Sigmoid colon (tissue), 7 donors: Measurements from ENCODE around the gene RIMS1. TPM values are rescaled to one million over a fixed set of nuclear protein-coding genes. Genes with fewer than 3 reads are reported as not detected.

Experiments used
- DNase-seq: peaks from one replicate; pipeline ENCODE4 v3.0.0-alpha.2; 2019
- H3K27ac ChIP-seq, 4 donors: fragments of 200-600 bp; sonication (generic); one replicate each; pipeline ENCODE4 v1.5.1; 2016 to 2019; ENCODE audit warnings: mild to moderate bottlenecking in 1 of 4
- H3K27me3 ChIP-seq, 3 donors: fragments of 200-600 bp; sonication (generic); one replicate each; pipeline ENCODE4 v1.5.1; 2019; ENCODE audit warnings: mild to moderate bottlenecking in 1 of 3
- H3K36me3 ChIP-seq, 4 donors: fragments of 200-600 bp; sonication (generic); one replicate each; pipeline ENCODE4 v1.5.1; 2016 to 2019
- H3K4me1 ChIP-seq, 4 donors: fragments of 200-600 bp; sonication (generic); one replicate each; pipeline ENCODE4 v1.5.1; 2017 to 2019
- H3K4me3 ChIP-seq, 4 donors: fragments of 200-600 bp; sonication (generic); one replicate each; pipeline ENCODE4 v1.5.1; 2017 to 2019; ENCODE audit warnings: mild to moderate bottlenecking in 2 of 4, moderate library complexity in 1 of 4
- H3K9me3 ChIP-seq, 4 donors: fragments of 200-600 bp in 3 of 4; sonication (generic) in 3 of 4; one replicate each; pipeline versions ENCODE4 v1.5.1 to v1.6.1; 2013 to 2019
- EP300 ChIP-seq, 4 donors: sonication (generic); formaldehyde crosslinking; IDR thresholded peaks; one replicate each; pipeline ENCODE4 v1.6.1; 2017; ENCODE audit warnings: antibody characterized with exemption in 4 of 4
- POLR2A ChIP-seq, 2 donors: fragments of 450-650 bp; IDR thresholded peaks; one replicate each; pipeline ENCODE4 v1.6.1; 2016; ENCODE audit warnings: antibody characterized with exemption in 2 of 2, mild to moderate bottlenecking in 2 of 2, moderate library complexity in 2 of 2
- POLR2AphosphoS5 ChIP-seq, 4 donors: sonication (generic); formaldehyde crosslinking; IDR thresholded peaks; one replicate each; pipeline ENCODE4 v1.6.1; 2017; ENCODE audit warnings: antibody characterized with exemption in 4 of 4
- WGBS, 2 donors: extraction: QIAGEN DNeasy Blood & Tissue Kit; methylation state at CpG; one replicate each; pipeline ENCODE4 v1.1.7; 2013; 5-methylcytosine and 5-hydroxymethylcytosine counted together
- intact Hi-C: fragments of 100-400 bp; cut with DNase I; formaldehyde crosslinking; loops from one replicate; pipeline ENCODE4 v1.15.1; 2023
- polyA plus RNA-seq, 3 donors: library from polyadenylated mRNA; stranded (reverse); fragments of 200-250 nt; gene quantifications; one replicate each; pipeline ENCODE4 v1.2.3, GENCODE V29; 2013
- total RNA-seq, 4 donors: library from RNA; depleted of rRNA; stranded (reverse); fragments of >200 nt; gene quantifications; one replicate each; pipeline ENCODE4 v1.1.0, GENCODE V29; 2016
- TF ChIP-seq, protein P1 (sequence below), 4 experiments: fragments of 450-650 bp in 3 of 4; fragments of 200-600 bp in 1 of 4; IDR thresholded peaks; one replicate each; pipeline ENCODE4 v1.5.1; 2016 to 2019; ENCODE audit warnings: antibody characterized with exemption in 4 of 4, mild to moderate bottlenecking in 3 of 4, moderate library complexity in 2 of 4
- donor health status: healthy with polysubstance abuse.
- donor health status: Bipolar disorder and iron deficiency.
- donor health status: healthy.

Gene RIMS1
- total and polyA plus RNA-seq, 7 donors = 0.77 to 7.1 (median 2.3) TPM; not detected in 2

GRCh38 chr6:71889366-71889765, 3.0 kb downstream of the RIMS1 start:
- TF ChIP-seq POLR2AphosphoS5 (IDR thresholded peaks at IDR 0.05) (no peak), EP300 (IDR thresholded peaks at IDR 0.05) (no peak), POLR2A (IDR thresholded peaks at IDR 0.05) (no peak)
- TF ChIP-seq, protein P1, sequence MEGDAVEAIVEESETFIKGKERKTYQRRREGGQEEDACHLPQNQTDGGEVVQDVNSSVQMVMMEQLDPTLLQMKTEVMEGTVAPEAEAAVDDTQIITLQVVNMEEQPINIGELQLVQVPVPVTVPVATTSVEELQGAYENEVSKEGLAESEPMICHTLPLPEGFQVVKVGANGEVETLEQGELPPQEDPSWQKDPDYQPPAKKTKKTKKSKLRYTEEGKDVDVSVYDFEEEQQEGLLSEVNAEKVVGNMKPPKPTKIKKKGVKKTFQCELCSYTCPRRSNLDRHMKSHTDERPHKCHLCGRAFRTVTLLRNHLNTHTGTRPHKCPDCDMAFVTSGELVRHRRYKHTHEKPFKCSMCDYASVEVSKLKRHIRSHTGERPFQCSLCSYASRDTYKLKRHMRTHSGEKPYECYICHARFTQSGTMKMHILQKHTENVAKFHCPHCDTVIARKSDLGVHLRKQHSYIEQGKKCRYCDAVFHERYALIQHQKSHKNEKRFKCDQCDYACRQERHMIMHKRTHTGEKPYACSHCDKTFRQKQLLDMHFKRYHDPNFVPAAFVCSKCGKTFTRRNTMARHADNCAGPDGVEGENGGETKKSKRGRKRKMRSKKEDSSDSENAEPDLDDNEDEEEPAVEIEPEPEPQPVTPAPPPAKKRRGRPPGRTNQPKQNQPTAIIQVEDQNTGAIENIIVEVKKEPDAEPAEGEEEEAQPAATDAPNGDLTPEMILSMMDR (IDR thresholded peaks at IDR 0.05) = no peak
- intact Hi-C loops = no loop called here
- H3K4me3 ChIP-seq = no peak overlapping the region

DNA sequence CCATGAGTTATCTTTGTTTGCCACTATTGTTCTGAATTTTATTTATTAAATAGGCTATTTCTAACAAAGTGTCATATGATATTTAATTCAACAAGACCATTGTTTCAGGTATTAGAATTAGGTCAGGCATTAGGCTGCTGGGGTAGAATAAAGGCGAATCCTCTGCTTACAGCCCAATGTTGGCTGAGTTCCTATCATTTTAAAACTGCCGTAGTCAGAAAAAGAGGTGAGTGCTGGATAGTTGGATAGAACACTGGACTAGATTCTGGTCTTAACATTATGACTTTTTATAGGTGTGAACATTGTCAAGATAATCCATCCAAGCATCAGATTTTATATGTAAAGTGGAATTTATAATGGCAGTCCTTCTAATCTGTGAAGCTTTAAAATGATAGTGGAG, 6.3 kb downstream of the RIMS1 start:
- peaks cover 0 to 16% (median 0%) of the 10 kb centered on the region in 3 donors for H3K27me3 ChIP-seq
- H3K27ac ChIP-seq = no peak overlapping the region
- no peaks in the 10 kb centered on the region for H3K36me3 ChIP-seq
- intact Hi-C loops = no loop called here
- DNase-seq = no peak
- WGBS, 2 donors = 86 to 93% methylated on average over 2 of the region's 2 CpGs
- TF ChIP-seq EP300 (IDR thresholded peaks at IDR 0.05) (no peak), POLR2A (IDR thresholded peaks at IDR 0.05) (no peak), POLR2AphosphoS5 (IDR thresholded peaks at IDR 0.05) (no peak)
- TF ChIP-seq, protein P1 (IDR thresholded peaks at IDR 0.05) = no peak
- H3K4me1 ChIP-seq = no peaks in the 10 kb centered on the region
- H3K9me3 ChIP-seq = no peaks in the 10 kb centered on the region
- H3K4me3 ChIP-seq = no peak overlapping the region

More at GRCh38 chr6:71889366-71889765, 3.0 kb downstream of the RIMS1 start:
- peaks cover 7 to 30% (median 10%) of the 10 kb centered on the region in 3 donors for H3K27me3 ChIP-seq
- H3K27ac ChIP-seq = no peak overlapping the region
- no peaks in the 10 kb centered on the region for H3K36me3 ChIP-seq
- no peak for DNase-seq
- H3K4me1 ChIP-seq = peaks cover 0 to 12% (median 11%) of the 10 kb centered on the region in 4 donors
- 97 to 98% methylated on average over 1 of the region's 1 CpG for WGBS, 2 donors
- H3K9me3 ChIP-seq = no peaks in the 10 kb centered on the region

- TF ChIP-seq, protein P1 (IDR thresholded peaks at IDR 0.05) = no peak
- TF ChIP-seq POLR2A (IDR thresholded peaks at IDR 0.05) (no peak), EP300 (IDR thresholded peaks at IDR 0.05) (no peak)
- DNase-seq = no peak
- Histone ChIP-seq H3K4me3 (no peak overlapping the region), H3K27ac (no peak overlapping the region), H3K9me3 (no peaks in the 10 kb centered on the region), H3K36me3 (no peaks in the 10 kb centered on the region), H3K4me1 (no peaks in the 10 kb centered on the region), H3K27me3 (no peaks in the 10 kb centered on the region)
- intact Hi-C loops = no loop called here
- 10 to 49% methylated on average over 1 of the region's 1 CpG for WGBS, 2 donors
These were observed 14.3 kb downstream of the RIMS1 start for GRCh38 chr6:71900642-71901041.

- Histone ChIP-seq H3K27ac (no peak overlapping the region), H3K4me1 (no peaks in the 10 kb centered on the region), H3K4me3 (no peak overlapping the region), H3K9me3 (no peaks in the 10 kb centered on the region), H3K36me3 (no peaks in the 10 kb centered on the region), H3K27me3 (no peaks in the 10 kb centered on the region)
- no peak for DNase-seq
- intact Hi-C loops = no loop called here
- TF ChIP-seq POLR2AphosphoS5 (IDR thresholded peaks at IDR 0.05) (no peak), EP300 (IDR thresholded peaks at IDR 0.05) (no peak), POLR2A (IDR thresholded peaks at IDR 0.05) (no peak)
- TF ChIP-seq, protein P1 (IDR thresholded peaks at IDR 0.05) = no peak
These were observed 15.9 kb downstream of the RIMS1 start for GRCh38 chr6:71902261-71902660.

GRCh38 chr6:71906813-71907212, 20.5 kb downstream of the RIMS1 start:
- no peak overlapping the region for H3K27ac ChIP-seq
- TF ChIP-seq, protein P1 (IDR thresholded peaks at IDR 0.05) = no peak
- TF ChIP-seq EP300 (IDR thresholded peaks at IDR 0.05) = no peak
- H3K4me3 ChIP-seq = no peak overlapping the region
- H3K36me3 ChIP-seq = no peaks in the 10 kb centered on the region
- no peaks in the 10 kb centered on the region for H3K4me1 ChIP-seq
- no peak for DNase-seq
- intact Hi-C loops = no loop called here
- H3K9me3 ChIP-seq = no peaks in the 10 kb centered on the region
- H3K27me3 ChIP-seq = no peaks in the 10 kb centered on the region
